ENCODE results near the gene ECHS1.

ECHS1 gene

GRCh38 chr10:133385214-133385613 lies 12.1 kb upstream of the ECHS1 start:
- POLR2A ChIA-PET = interaction anchor here (0.9 kb wide), 1 partner anchor 31 kb away, joined by 3 read pairs; no protein-coding TSS in a partner anchor
- Histone ChIP-seq H3K9me3 (ENCODE audit: control insufficient read depth, insufficient read depth, low read depth, low read length) (no peaks in the 10 kb centered on the region), H3K36me3 (ENCODE audit: control insufficient read depth in 2 of 2, insufficient read depth in 1 of 2, low read length in 2 of 2) (peaks cover 0 to 7% of the 10 kb centered on the region in 2 experiments; a peak in 1 of 3 replicates), H3K4me3 (ENCODE audit: low read depth, low read length) (no peak overlapping the region), H3K27ac (ENCODE audit: extremely low read depth, low read depth, low read length) (no peak overlapping the region), H3K4me1 (ENCODE audit: control insufficient read depth, insufficient read depth, low read length) (0 out of 2 replicates have a peak, but pooled peaks cover under 1% of the 10 kb centered on the region)
- TF ChIP-seq GFI1B (tag by site-specific recombination; IDR thresholded peaks at IDR 0.05) = no peak
- TF ChIP-seq ZSCAN16 (tag by site-specific recombination; IDR thresholded peaks at IDR 0.05) = no peak
- no peak for TF ChIP-seq ZNF837 (tag by site-specific recombination; IDR thresholded peaks at IDR 0.05)
- TF ChIP-seq ZNF391 (tag by site-specific recombination; IDR thresholded peaks at IDR 0.05; ENCODE audit: borderline replicate concordance, low read depth) = no peak
- no peak for TF ChIP-seq MYNN (tag by site-specific recombination; IDR thresholded peaks at IDR 0.05; ENCODE audit: borderline replicate concordance)
- no peak for TF ChIP-seq ZNF341 (tag by site-specific recombination; IDR thresholded peaks at IDR 0.05; ENCODE audit: low read depth)
- CTCF ChIA-PET = no interaction called here

- POLR2A ChIA-PET = interaction anchor here (0.9 kb wide), 1 partner anchor 30 kb away, joined by 3 read pairs; no protein-coding TSS in a partner anchor
- CTCF ChIA-PET = no interaction called here
- H3K27ac ChIP-seq (ENCODE audit: extremely low read depth, low read depth, low read length) = no peak overlapping the region
Observed at GRCh38 chr10:133384071-133384470, 10.9 kb upstream of the ECHS1 start.

More at GRCh38 chr10:133384071-133384470, 10.9 kb upstream of the ECHS1 start:
- no peak overlapping the region for H3K4me3 ChIP-seq (ENCODE audit: low read depth, low read length)
- H3K36me3 ChIP-seq (ENCODE audit: control insufficient read depth in 2 of 2, insufficient read depth in 1 of 2, low read length in 2 of 2) = peaks cover 0 to 7% of the 10 kb centered on the region in 2 experiments; a peak in 1 of 3 replicates
- no peak for TF ChIP-seq ZNF184 (tag by site-specific recombination; IDR thresholded peaks at IDR 0.05)
- TF ChIP-seq FEZF1 (tag by site-specific recombination; IDR thresholded peaks at IDR 0.05) = no peak
- no peak for TF ChIP-seq ZNF214 (tag by site-specific recombination; IDR thresholded peaks at IDR 0.05; ENCODE audit: borderline replicate concordance)
- TF ChIP-seq PRDM2 (tag by site-specific recombination; IDR thresholded peaks at IDR 0.05; ENCODE audit: borderline replicate concordance) = no peak
- no peak for TF ChIP-seq ZBTB6 (tag by site-specific recombination; IDR thresholded peaks at IDR 0.05)
- no peak for TF ChIP-seq ZNF571 (tag by site-specific recombination; IDR thresholded peaks at IDR 0.05)
- no peak for TF ChIP-seq ZSCAN5A (tag by site-specific recombination; IDR thresholded peaks at IDR 0.05)
- no peak for TF ChIP-seq KLF7 (tag by site-specific recombination; IDR thresholded peaks at IDR 0.05; ENCODE audit: borderline replicate concordance)
- TF ChIP-seq ZNF645 (tag by site-specific recombination; IDR thresholded peaks at IDR 0.05) = no peak
- no peaks in the 10 kb centered on the region for H3K4me1 ChIP-seq (ENCODE audit: control insufficient read depth, insufficient read depth, low read length)
- no peaks in the 10 kb centered on the region for H3K9me3 ChIP-seq (ENCODE audit: control insufficient read depth, insufficient read depth, low read depth, low read length)
